GM18861 (cell line): ENCODE results near the gene PCDHA4.
"Not testable (repeated sequence)": the region's sequence is repeated elsewhere in the genome, so short reads cannot be mapped to it uniquely, and the experiment has no call there.

ENCODE experiments used
- ATAC-seq: cut with Tn5 transposase; IDR thresholded peaks from one replicate; pipeline ENCODE4 v1.9.1; 2021; ENCODE audit not compliant: unreplicated experiment

Gene PCDHA4

DNA sequence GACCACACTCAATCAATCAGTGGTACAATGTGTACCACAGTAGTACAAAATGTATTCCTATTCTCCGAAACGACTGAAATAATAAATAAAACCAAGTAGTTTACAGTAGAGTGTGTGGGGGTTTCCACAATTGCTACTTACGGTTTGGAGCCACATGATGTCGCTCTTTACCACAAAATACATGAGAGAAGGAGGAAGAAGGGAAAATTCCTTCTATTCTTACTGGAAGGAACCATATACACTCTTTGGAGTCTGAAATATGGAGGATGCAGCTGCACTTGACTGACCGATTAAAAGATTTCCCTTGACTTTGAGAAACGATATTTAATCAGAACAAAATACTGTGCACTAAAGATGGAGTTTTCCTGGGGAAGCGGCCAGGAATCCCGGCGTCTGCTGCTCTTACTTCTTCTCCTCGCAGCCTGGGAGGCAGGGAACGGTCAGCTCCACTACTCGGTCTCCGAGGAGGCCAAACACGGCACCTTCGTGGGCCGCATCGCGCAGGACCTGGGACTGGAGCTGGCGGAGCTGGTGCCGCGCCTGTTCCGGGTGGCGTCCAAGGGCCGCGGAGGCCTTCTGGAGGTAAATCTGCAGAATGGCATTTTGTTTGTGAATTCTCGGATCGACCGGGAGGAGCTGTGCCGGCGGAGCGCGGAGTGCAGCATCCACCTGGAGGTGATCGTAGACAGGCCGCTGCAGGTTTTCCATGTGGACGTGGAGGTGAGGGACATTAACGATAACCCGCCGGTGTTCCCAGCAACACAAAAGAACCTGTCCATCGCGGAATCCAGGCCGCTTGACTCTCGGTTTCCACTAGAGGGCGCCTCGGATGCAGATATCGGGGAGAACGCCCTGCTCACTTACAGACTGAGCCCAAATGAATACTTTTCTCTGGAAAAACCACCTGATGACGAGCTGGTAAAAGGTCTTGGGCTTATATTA lies at the start of gene PCDHA4:
Gene PCDHA4, plus strand, starts transcription at position 235 of the 942 bp plus-strand sequence.
- ATAC-seq = no peak

DNA sequence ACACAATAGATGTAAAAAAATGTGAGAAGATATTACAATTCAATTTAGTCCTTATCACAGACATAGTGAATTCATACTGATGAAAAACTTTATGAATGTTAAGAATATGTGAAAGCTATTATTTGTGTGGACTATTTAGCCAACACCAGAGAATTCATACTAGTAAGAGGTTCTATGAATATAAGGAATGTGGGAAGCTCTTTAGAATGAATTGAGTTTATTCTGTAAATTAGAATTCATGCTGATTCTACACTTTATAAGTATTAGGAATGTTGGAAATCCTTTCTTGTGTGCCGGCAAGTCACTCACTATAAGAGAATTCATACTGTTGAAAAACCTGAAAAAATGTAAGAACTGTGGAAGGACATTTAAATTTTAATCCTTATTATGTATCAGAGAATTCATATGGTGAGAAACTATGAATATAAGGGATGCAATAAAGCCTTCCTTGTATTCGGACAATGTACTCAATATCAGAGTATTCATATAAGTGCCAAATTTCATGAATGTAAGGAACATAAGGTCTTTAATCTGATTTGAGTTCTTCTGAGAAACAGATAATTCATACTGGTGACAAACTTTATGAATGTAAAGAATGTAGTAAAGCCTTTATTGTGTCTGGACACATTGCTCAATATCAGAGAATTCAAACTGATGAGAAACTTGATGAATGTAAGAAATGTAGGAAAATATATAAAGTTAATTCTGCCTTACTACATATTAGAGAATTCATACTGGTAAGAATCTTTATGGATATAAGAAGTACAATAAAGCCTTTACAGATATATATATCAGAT lies 42.5 kb upstream of the PCDHA4 start:
- no peak for ATAC-seq

DNA sequence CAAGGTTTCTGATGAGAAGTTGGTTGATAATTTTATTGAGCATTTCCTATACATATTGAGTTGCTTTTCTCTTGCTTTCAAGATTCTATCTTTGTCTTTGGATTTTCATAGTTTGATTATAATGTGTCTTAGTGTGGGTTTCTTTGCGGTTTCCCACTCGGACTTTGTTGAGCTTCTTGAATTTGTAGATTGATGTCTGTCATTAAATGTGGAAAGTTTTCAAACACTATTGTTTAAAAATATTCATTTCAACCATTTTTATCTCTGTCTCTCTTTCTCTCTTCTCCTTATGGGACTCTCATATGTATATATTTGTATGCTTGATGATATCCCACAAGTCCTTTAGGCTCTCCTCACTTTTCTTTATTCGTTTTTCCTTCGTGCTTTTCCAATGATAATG lies 39.4 kb upstream of the PCDHA4 start:
- ATAC-seq = no peak

- no peak for ATAC-seq
Observed at GRCh38 chr5:140780512-140780911, 26.4 kb upstream of the PCDHA4 start.

DNA sequence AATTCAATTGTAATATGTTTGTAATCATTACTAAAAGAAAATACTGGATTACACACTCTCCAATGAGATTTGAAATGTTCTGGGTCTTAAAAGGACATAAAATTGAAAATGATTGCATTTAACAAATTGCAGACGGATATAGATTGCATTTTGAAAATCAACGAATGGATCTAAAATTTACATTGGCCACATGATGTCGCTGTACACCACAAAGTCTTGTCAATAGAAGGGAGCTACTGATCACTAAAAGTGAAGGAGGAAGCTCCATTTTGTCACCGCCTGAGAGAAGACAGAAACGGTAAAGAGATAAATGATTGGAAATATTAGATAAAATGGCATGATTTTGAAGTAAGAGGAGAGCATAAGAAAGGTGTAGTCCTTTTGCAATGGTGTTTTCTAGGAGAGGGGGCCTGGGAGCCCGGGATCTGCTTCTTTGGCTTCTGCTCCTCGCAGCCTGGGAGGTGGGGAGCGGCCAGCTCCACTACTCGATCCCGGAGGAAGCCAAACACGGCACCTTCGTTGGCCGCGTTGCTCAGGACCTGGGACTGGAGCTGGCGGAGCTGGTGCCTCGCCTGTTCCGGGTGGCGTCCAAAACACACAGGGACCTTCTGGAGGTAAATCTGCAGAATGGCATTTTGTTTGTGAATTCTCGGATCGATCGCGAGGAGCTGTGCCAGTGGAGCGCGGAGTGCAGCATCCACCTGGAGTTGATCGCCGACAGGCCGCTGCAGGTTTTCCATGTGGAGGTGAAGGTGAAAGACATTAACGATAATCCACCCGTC lies 20.8 kb upstream of the PCDHA4 start, which contains the start of gene PCDHA1:
Gene PCDHA1, plus strand, starts transcription at position 236 of the 782 bp plus-strand sequence.
- no peak for ATAC-seq

GRCh38 chr5:140787422-140787821 lies 19.4 kb upstream of the PCDHA4 start:
- ATAC-seq = not testable (repeated sequence)

DNA sequence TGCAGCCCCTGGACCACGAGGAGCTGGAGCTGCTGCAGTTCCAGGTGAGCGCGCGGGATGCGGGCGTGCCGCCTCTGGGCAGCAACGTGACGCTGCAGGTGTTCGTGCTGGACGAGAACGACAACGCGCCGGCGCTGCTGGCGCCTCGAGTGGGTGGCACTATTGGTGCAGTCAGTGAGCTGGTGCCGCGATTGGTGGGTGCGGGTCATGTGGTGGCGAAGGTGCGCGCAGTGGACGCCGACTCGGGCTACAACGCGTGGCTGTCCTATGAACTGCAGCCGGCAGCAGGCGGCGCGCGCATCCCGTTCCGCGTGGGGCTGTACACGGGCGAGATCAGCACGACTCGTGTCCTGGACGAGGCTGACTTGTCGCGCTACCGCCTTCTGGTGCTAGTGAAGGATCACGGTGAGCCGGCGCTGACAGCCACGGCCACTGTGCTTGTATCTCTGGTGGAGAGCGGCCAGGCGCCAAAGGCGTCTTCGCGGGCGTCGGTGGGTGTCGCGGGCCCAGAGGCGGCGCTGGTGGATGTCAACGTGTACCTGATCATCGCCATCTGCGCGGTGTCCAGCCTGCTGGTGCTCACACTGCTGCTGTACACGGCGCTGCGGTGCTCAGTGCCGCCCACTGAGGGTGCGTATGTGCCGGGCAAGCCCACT lies 18.9 kb upstream of the PCDHA4 start:
- not testable (repeated sequence) for ATAC-seq

GRCh38 chr5:140791089-140791488 lies 15.8 kb upstream of the PCDHA4 start:
- ATAC-seq = no peak

- no peak for ATAC-seq
Observed at GRCh38 chr5:140794595-140795258, 12.1 kb upstream of the PCDHA4 start, which contains the start of gene PCDHA2. PCDHA2 (plus strand) TSS chr5:140794852.

- ATAC-seq = no peak
Observed at GRCh38 chr5:140795259-140795641, 11.6 kb upstream of the PCDHA4 start.

GRCh38 chr5:140796072-140796717 lies 10.7 kb upstream of the PCDHA4 start:
- ATAC-seq = not testable (repeated sequence)

GRCh38 chr5:140796718-140797095 lies 10.2 kb upstream of the PCDHA4 start:
- ATAC-seq = no peak

- ATAC-seq = no peak
Observed at GRCh38 chr5:140800816-140801493, 5.9 kb upstream of the PCDHA4 start, which contains the start of gene PCDHA3. PCDHA3 (plus strand) TSS chr5:140801057.

GRCh38 chr5:140801494-140801841 lies 5.4 kb upstream of the PCDHA4 start:
- no peak for ATAC-seq

GRCh38 chr5:140802381-140802780 lies 4.5 kb upstream of the PCDHA4 start:
- not testable (repeated sequence) for ATAC-seq

GRCh38 chr5:140802781-140803271 lies 4.0 kb upstream of the PCDHA4 start:
- ATAC-seq = no peak

DNA sequence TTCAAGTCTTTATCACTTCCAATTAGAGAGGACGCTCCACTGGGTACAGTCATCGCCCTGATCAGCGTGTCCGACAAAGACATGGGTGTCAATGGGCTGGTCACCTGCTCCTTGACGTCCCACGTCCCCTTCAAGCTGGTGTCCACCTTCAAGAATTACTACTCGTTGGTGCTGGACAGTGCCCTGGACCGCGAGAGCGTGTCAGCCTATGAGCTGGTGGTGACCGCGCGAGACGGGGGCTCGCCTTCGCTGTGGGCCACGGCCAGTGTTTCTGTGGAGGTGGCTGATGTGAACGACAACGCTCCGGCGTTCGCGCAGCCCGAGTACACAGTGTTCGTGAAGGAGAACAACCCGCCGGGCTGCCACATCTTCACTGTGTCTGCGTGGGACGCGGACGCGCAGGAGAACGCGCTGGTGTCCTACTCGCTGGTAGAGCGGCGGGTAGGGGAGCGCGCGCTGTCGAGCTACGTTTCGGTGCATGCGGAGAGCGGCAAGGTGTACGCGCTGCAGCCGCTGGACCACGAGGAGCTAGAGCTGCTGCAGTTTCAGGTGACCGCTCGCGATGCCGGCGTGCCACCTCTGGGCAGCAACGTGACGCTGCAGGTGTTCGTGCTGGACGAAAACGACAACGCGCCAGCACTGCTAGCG lies 1.5 kb downstream of the PCDHA4 start:
- not testable (repeated sequence) for ATAC-seq

- no peak for ATAC-seq
Observed at GRCh38 chr5:140808889-140809291, 2.0 kb downstream of the PCDHA4 start.
